PC-9 (cell line): ENCODE measurements around the gene RPL38. TPM values are rescaled to one million over a fixed set of nuclear protein-coding genes. Genes with fewer than 3 reads are reported as not detected.

Experiments used
- BruUV-seq: library from RNA; stranded (reverse); fragments of 400-500 nt; replicated peaks from 2 replicates; lab custom pipeline; 2021; lab: Mats Ljungman, UMichigan
- CTCF ChIA-PET: fragments of 300-600 bp; sonication (Branson Sonifier 250); formaldehyde crosslinking; loops from one replicate; lab custom pipeline; 2022; ENCODE audit warnings: antibody characterized with exemption; lab: Charles Lee
- POLR2A ChIA-PET: fragments of 300-600 bp; sonication (Branson Sonifier 250); formaldehyde crosslinking; loops from one replicate; lab custom pipeline; 2022; ENCODE audit warnings: antibody characterized with exemption; ENCODE audit not compliant: unreplicated experiment; lab: Charles Lee
- DNase-seq, 2 experiments: peaks; one replicate each; pipeline versions ENCODE4 v3.0.0 to v3.0.0-alpha.2; 2015 to 2022; ENCODE audit warnings: mixed read lengths in 1 of 2
- H2AFZ ChIP-seq: fragments of 200-600 bp; sonication (generic); 2 replicates; pipeline ENCODE4 v1.8.1; 2017; ENCODE audit warnings: antibody characterized with exemption
- H3F3A ChIP-seq: fragments of 200-600 bp; sonication (generic); 2 replicates; pipeline ENCODE4 v1.8.1; 2017; ENCODE audit warnings: antibody characterized with exemption, mild to moderate bottlenecking, low read depth; ENCODE audit not compliant: insufficient read depth
- H3K27ac ChIP-seq: fragments of 200-600 bp; sonication (generic); 2 replicates; pipeline ENCODE4 v1.6.1; 2016; ENCODE audit warnings: mixed run types
- H3K27me3 ChIP-seq: fragments of 200-600 bp; sonication (generic); 2 replicates; pipeline ENCODE4 v1.6.1; 2016; ENCODE audit warnings: low read depth, mixed run types; ENCODE audit not compliant: insufficient read depth
- H3K36me3 ChIP-seq: fragments of 200-600 bp; sonication (generic); 2 replicates; pipeline ENCODE4 v1.6.1; 2016; ENCODE audit warnings: low read depth, mixed run types
- H3K4me1 ChIP-seq: fragments of 200-600 bp; sonication (generic); replicated peaks from 2 replicates; pipeline ENCODE4 v1.6.1; 2016; ENCODE audit warnings: mixed run types; ENCODE audit not compliant: insufficient read depth
- H3K4me2 ChIP-seq: fragments of 200-600 bp; sonication (generic); 2 replicates; pipeline ENCODE4 v1.6.1; 2017; ENCODE audit warnings: mixed run types
- H3K4me3 ChIP-seq: fragments of 200-600 bp; sonication (generic); 2 replicates; pipeline ENCODE4 v1.6.1; 2016; ENCODE audit warnings: mixed run types
- H3K79me2 ChIP-seq: fragments of 200-600 bp; sonication (generic); 2 replicates; pipeline ENCODE4 v1.6.1; 2017; ENCODE audit warnings: low read depth, mixed run types
- H3K9me2 ChIP-seq: fragments of 200-600 bp; sonication (generic); 2 replicates; pipeline ENCODE4 v1.8.1; 2017; ENCODE audit warnings: mild to moderate bottlenecking; ENCODE audit not compliant: insufficient read depth
- H3K9me3 ChIP-seq: fragments of 200-600 bp; sonication (generic); 2 replicates; pipeline ENCODE4 v1.8.1; 2016; ENCODE audit warnings: low read depth; ENCODE audit not compliant: insufficient read depth
- H4K20me1 ChIP-seq: fragments of 200-600 bp; sonication (generic); 2 replicates; pipeline ENCODE4 v1.8.1; 2017; ENCODE audit not compliant: insufficient read depth
- EZH2 ChIP-seq: fragments of 200-600 bp; sonication (generic); IDR thresholded peaks from 2 replicates; pipeline ENCODE4 v1.8.0; 2017; ENCODE audit warnings: antibody characterized with exemption, low read depth
- intact Hi-C: fragments of 100-400 bp; cut with micrococcal nuclease; formaldehyde crosslinking; loops from one replicate; pipeline ENCODE4 v1.10.0; 2022; ENCODE audit not compliant: unreplicated experiment
- total RNA-seq: library from RNA; stranded (reverse); gene quantifications from 2 replicates; pipeline ENCODE4 v1.2.3, GENCODE V29; 2021
- TF ChIP-seq, protein P1 (sequence below): fragments of 200-600 bp; sonication (generic); conservative IDR thresholded peaks from 2 replicates; pipeline ENCODE4 v1.6.1; 2017; ENCODE audit warnings: mixed run types, antibody characterized with exemption, mild to moderate bottlenecking, moderate library complexity

RPL38 gene
- total RNA-seq, 1 experiment from 2014 or later = 961 TPM

DNA sequence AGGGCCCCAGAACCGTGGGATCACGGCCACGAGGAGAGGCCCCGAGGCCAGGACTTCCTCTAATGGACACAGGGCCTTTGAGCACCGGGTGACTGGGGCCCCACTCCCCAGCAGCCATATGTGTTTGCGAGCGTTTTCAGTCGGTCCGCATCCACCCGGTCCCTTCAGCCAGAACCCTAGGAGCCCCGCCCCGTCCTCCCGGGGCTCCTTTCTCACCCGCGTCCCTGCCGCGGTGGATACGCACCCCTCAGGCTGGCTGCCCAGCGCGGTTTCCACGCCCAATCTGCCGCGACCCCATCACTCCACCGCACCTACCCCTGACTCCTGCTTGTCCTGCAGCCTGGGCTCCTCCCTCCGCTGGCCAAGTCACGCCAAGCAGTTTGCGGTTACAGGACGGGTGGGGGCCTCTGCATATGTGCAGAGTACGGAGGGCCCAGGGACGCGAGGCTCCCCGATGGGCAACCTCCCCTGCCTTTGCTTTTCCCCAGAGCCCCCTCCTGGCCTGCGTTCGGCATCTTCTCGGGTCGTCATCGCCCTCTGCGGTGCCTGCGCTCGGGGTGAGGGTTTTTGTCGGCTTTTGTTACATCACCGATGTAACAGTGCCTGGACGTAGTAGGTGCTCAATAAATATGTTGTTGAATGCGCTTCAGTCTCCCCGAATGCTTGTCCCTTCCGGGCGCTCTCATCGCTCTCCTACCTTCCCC, 8.9 kb downstream of the RPL38 start:
- Histone ChIP-seq H3K9me2 (no peaks in the 10 kb centered on the region), H3K27me3 (peaks cover 13% of the 10 kb centered on the region), H3K79me2 (peaks cover 12% of the 10 kb centered on the region), H3F3A (peaks cover 55% of the 10 kb centered on the region), H3K4me3 (peak overlapping the region; percentile 64; the same call in 1 of the 2 replicates), H3K27ac (no peak overlapping the region), H3K4me2 (peak overlapping the region; percentile 89), H2AFZ (no peak overlapping the region), H3K4me1 (peaks cover 4% of the 10 kb centered on the region; the same call in 1 of the 2 replicates), H3K9me3 (no peaks in the 10 kb centered on the region), H3K36me3 (peaks cover 10% of the 10 kb centered on the region; the same call in 1 of the 2 replicates), H4K20me1 (peaks cover 47% of the 10 kb centered on the region)
- POLR2A ChIA-PET = interaction anchor here (0.7 kb wide), 1 partner anchor 84 kb away, joined by 9 read pairs; no protein-coding TSS in a partner anchor
- no TSS peak for BruUV-seq
- CTCF ChIA-PET = interaction anchor here (1.1 kb wide), 1 partner anchor 9 kb away, joined by 13 read pairs; no protein-coding TSS in a partner anchor
- no peak for TF ChIP-seq EZH2
- TF ChIP-seq, protein P1, sequence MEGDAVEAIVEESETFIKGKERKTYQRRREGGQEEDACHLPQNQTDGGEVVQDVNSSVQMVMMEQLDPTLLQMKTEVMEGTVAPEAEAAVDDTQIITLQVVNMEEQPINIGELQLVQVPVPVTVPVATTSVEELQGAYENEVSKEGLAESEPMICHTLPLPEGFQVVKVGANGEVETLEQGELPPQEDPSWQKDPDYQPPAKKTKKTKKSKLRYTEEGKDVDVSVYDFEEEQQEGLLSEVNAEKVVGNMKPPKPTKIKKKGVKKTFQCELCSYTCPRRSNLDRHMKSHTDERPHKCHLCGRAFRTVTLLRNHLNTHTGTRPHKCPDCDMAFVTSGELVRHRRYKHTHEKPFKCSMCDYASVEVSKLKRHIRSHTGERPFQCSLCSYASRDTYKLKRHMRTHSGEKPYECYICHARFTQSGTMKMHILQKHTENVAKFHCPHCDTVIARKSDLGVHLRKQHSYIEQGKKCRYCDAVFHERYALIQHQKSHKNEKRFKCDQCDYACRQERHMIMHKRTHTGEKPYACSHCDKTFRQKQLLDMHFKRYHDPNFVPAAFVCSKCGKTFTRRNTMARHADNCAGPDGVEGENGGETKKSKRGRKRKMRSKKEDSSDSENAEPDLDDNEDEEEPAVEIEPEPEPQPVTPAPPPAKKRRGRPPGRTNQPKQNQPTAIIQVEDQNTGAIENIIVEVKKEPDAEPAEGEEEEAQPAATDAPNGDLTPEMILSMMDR = no peak
- intact Hi-C loops = loop anchor here (5.0 to 10.0 kb wide), 3 partner anchors 70 to 242 kb away; partner anchors contain the start of gene GPR142
- DNase-seq = no peak

DNA sequence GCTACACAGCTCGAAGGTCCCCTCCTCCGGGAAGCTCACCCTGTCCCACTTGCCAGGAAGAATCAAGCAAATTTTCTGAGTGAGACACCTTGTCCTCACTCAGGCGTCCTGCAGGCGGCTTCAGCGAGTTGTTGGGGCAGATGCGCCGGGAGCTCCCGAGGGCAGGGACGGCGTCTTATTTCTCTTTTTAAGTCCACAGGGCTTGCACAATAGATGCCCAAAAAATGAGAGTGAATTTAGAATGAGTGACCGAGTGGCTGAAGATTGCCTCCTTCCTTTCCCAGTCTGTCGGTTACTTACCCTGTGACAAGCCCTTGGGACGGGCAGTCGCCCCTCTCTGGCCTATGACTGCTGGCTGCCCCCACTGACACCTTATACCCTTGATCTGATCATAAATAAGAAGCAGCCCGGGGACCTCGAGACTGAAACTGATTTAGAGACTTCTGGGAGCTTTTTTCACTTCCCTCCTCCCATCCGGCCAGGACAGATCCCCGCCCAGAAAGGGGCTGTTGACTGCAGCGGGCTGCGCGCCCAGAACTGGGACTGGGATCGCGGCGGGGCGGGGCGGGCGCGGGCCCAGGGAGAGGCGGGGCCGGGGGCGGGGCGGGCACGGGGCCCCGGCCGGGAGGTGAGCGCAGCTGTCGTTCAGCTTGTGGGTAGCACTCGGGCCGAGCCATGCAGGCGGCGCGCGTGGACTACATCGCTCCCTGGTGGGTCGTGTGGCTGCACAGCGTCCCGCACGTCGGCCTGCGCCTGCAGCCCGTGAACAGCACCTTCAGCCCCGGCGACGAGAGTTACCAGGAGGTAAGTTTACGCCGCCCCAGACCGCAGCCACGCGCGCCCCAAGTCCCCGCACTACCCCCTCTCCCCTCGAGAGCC, 9.7 kb downstream of the RPL38 start, which contains the start of gene TTYH2:
TSS of gene TTYH2 (plus strand) at position 659 of the 879 bp plus-strand sequence. CDS start at position 676, 17 bp downstream.
- ChIA-PET POLR2A (interaction anchor here (0.6 to 0.7 kb wide), 2 partner anchors 75 to 84 kb away, joined by 4 to 9 read pairs; no protein-coding TSS in a partner anchor), CTCF (interaction anchor here (0.7 to 1.1 kb wide), 2 partner anchors 9 to 71 kb away, joined by 13 read pairs; no protein-coding TSS in a partner anchor)
- intact Hi-C loops = loop anchor here (5.0 to 10.0 kb wide), 3 partner anchors 69 to 242 kb away; partner anchors contain the start of gene GPR142
- Histone ChIP-seq H3K79me2 (peaks cover 4% of the 10 kb centered on the region; the same call in 1 of the 2 replicates), H3F3A (peaks cover 47% of the 10 kb centered on the region), H2AFZ (peak within 1 kb of the TSS; percentile 79; the same call in 1 of the 2 replicates), H3K27me3 (peaks cover 13% of the 10 kb centered on the region), H3K4me3 (peak within 1 kb of the TSS; percentile 64; the same call in 1 of the 2 replicates), H3K9me2 (no peaks in the 10 kb centered on the region), H3K9me3 (no peaks in the 10 kb centered on the region), H3K27ac (no peak within 1 kb of the TSS), H3K36me3 (peaks cover 4% of the 10 kb centered on the region; the same call in 1 of the 2 replicates), H4K20me1 (peaks cover 39% of the 10 kb centered on the region), H3K4me1 (peaks cover 4% of the 10 kb centered on the region; the same call in 1 of the 2 replicates), H3K4me2 (peak within 1 kb of the TSS; percentile 89)
- no TSS peak for BruUV-seq
- DNase-seq = peak; percentile 70 to 83
- TF ChIP-seq EZH2 = no peak
- TF ChIP-seq, protein P1 = no peak; the same call in 1 of the 2 replicates
